ENCODE results near the gene LILRB3.

LILRB3 gene

GRCh38 chr19:54169149-54169740, 53.6 kb downstream of the LILRB3 start:
- no peak for DNase-seq

GRCh38 chr19:54168174-54168917, 54.5 kb downstream of the LILRB3 start:
- DNase-seq, result peak in 56 of 58 donors; percentile 6 to 96 (median 72)
